Natural killer cell (primary cell): ENCODE measurements around the gene INPP4A. TPM values are rescaled to one million over a fixed set of nuclear protein-coding genes. Genes with fewer than 3 reads are reported as not detected.
A peak's percentile ranks its signal among the peaks of the same experiment; 100 is the strongest.

Experiments used
- ATAC-seq, 3 donors: fragments of 150-1000 bp in 2 of 3; fragments of 200-7000 bp in 1 of 3; cut with Tn5 transposase; 1 replicate in 1 of 3; 2 replicates in 2 of 3; pipeline ENCODE4 v1.10.0; 2021; ENCODE audit warnings: mild to moderate bottlenecking in 2 of 3, moderate library complexity in 2 of 3
- DNase-seq, 2 donors: peaks; one replicate each; pipeline versions ENCODE4 v3.0.0 to v3.0.0-alpha.2; 2013 to 2021; ENCODE audit warnings: mixed read lengths in 1 of 2
- H3K27ac ChIP-seq: one replicate; pipeline ENCODE4 v1.5.1; 2013; ENCODE audit warnings: mild to moderate bottlenecking, low read length
- H3K27me3 ChIP-seq: one replicate; pipeline ENCODE4 v1.6.1; 2013; ENCODE audit warnings: low read length; ENCODE audit not compliant: control insufficient read depth, insufficient read depth
- H3K36me3 ChIP-seq: one replicate; pipeline ENCODE4 v1.6.1; 2013; ENCODE audit warnings: low read length; ENCODE audit not compliant: control insufficient read depth, insufficient read depth
- H3K4me1 ChIP-seq: one replicate; pipeline ENCODE4 v1.6.1; 2013; ENCODE audit warnings: low read length; ENCODE audit not compliant: control insufficient read depth, insufficient read depth
- H3K4me3 ChIP-seq: one replicate; pipeline ENCODE4 v1.5.1; 2013; ENCODE audit warnings: low read length
- H3K9me3 ChIP-seq: one replicate; pipeline ENCODE4 v1.6.1; 2013; ENCODE audit warnings: low read length; ENCODE audit not compliant: control insufficient read depth, insufficient read depth
- H3K27ac Mint-ChIP-seq, 2 donors: one replicate each; pipeline ENCODE4 v1.8.0; 2022; ENCODE audit warnings: mild to moderate bottlenecking in 2 of 2, mixed read lengths in 2 of 2, moderate library complexity in 1 of 2
- H3K27me3 Mint-ChIP-seq, 2 donors: one replicate each; pipeline ENCODE4 v1.8.0; 2022; ENCODE audit warnings: low read depth in 2 of 2, mixed read lengths in 2 of 2
- H3K36me3 Mint-ChIP-seq: one replicate; pipeline ENCODE4 v1.8.0; 2022; ENCODE audit warnings: mixed read lengths
- H3K4me1 Mint-ChIP-seq, 2 donors: one replicate each; pipeline ENCODE4 v1.8.0; 2022; ENCODE audit warnings: mixed read lengths in 2 of 2
- H3K4me3 Mint-ChIP-seq: one replicate; pipeline ENCODE4 v1.8.0; 2022; ENCODE audit warnings: mild to moderate bottlenecking, moderate library complexity, mixed read lengths
- H3K9me3 Mint-ChIP-seq, 2 donors: one replicate each; pipeline ENCODE4 v1.8.0; 2022; ENCODE audit warnings: mixed read lengths in 2 of 2
- CTCF ChIP-seq: fragments of 200-600 bp; IDR thresholded peaks from one replicate; pipeline ENCODE4 v1.8.0; 2022; ENCODE audit warnings: antibody characterized with exemption
- WGBS: methylation state at CpG from one replicate; pipeline ENCODE4 v1.1.7; 2013; ENCODE audit warnings: missing lambda C conversion rate; ENCODE audit not compliant: insufficient coverage; 5-methylcytosine and 5-hydroxymethylcytosine counted together
- intact Hi-C: fragments of 100-400 bp; cut with micrococcal nuclease; formaldehyde crosslinking; loops from one replicate; pipeline ENCODE4 v1.14.2; 2022
- total RNA-seq, 4 donors: library from RNA; stranded (reverse); fragments of 120-200 nt in 1 of 4; gene quantifications; one replicate each; pipeline versions ENCODE4 v1.2.3 to v1.2.4, GENCODE V29; 2013 to 2022

Gene INPP4A
- total RNA-seq, 3 donors from 2014 or later (not counting 1 experiment from before 2014, with no cell fraction given) = 192 to 243 (median 225) TPM

DNA sequence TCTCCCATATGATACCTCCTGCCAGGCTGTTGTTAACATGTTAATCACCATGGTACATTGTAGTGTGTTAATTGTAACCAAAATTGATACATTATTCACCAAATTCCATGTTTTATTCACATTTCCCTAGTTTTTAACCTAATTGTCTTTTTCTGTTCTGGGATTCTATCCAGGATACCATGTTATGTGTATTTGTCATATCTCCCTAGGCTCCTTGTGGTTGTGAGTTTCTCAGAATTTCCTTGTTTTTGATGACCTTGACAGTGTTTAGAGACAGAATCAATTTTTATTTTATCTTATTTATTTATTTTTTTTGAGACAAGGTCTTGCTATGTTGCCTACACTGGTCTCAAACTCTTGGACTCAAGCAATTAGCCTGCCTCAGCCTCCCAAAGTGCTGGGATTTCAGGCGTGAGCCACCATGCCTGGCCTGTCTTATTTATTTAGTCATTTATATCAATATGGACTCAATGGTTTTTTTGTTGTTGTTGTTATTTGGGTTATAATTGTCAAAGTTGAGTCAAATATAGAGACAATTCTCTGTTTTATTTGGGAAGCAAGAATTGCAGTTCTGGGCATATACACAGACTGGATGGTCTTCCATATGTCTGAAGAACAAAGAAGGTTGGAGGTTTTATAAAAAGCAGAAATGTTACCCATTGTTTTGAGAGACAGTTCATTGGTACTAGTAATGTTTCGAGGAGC lies 42.6 kb downstream of the INPP4A start:
- Mint-ChIP-seq H3K4me1 (peaks cover 82 to 88% of the 10 kb centered on the region in 2 donors), H3K36me3 (no peaks in the 10 kb centered on the region), H3K27ac (peak overlapping the region; percentile 98 to 99), H3K27me3 (no peaks in the 10 kb centered on the region), H3K9me3 (no peaks in the 10 kb centered on the region), H3K4me3 (no peak overlapping the region)
- intact Hi-C loops = no loop called here
- H3K36me3 ChIP-seq = no peaks in the 10 kb centered on the region
- H3K4me3 ChIP-seq = no peak overlapping the region
- no peak for TF ChIP-seq CTCF
- ATAC-seq (no peak), DNase-seq (no peak)
- WGBS = 85% methylated on average over 2 of the region's 2 CpGs
- peaks cover 65% of the 10 kb centered on the region for H3K4me1 ChIP-seq
- H3K27me3 ChIP-seq = no peaks in the 10 kb centered on the region
- no peaks in the 10 kb centered on the region for H3K9me3 ChIP-seq
- no peak overlapping the region for H3K27ac ChIP-seq

- no peaks in the 10 kb centered on the region for H3K9me3 Mint-ChIP-seq
- Histone ChIP-seq H3K4me1 (peaks cover 66% of the 10 kb centered on the region), H3K27ac (no peak overlapping the region), H3K27me3 (no peaks in the 10 kb centered on the region), H3K9me3 (no peaks in the 10 kb centered on the region), H3K36me3 (no peaks in the 10 kb centered on the region), H3K4me3 (no peak overlapping the region)
- ATAC-seq (peak; percentile 73 to 85 (median 81)), DNase-seq (peak in 1 of 2 donors; percentile 79)
- intact Hi-C loops = no loop called here
- H3K27me3 Mint-ChIP-seq = no peaks in the 10 kb centered on the region
- peak overlapping the region; percentile 7 for H3K4me3 Mint-ChIP-seq
- TF ChIP-seq CTCF = peak; percentile 55
- peaks cover 83 to 88% of the 10 kb centered on the region in 2 donors for H3K4me1 Mint-ChIP-seq
- peak overlapping the region; percentile 98 to 99 for H3K27ac Mint-ChIP-seq
- 70% methylated on average over 2 of the region's 3 CpGs for WGBS
- no peaks in the 10 kb centered on the region for H3K36me3 Mint-ChIP-seq
These were observed 43.1 kb downstream of the INPP4A start for GRCh38 chr2:98487806-98488189.

GRCh38 chr2:98488252-98488651 lies 43.6 kb downstream of the INPP4A start:
- peaks cover 68% of the 10 kb centered on the region for H3K4me1 ChIP-seq
- no peak for ATAC-seq
- no peaks in the 10 kb centered on the region for H3K27me3 Mint-ChIP-seq
- no peaks in the 10 kb centered on the region for H3K36me3 Mint-ChIP-seq
- no peak overlapping the region for H3K27ac ChIP-seq
- TF ChIP-seq CTCF = no peak
- DNase-seq = no peak
- intact Hi-C loops = no loop called here
- H3K27me3 ChIP-seq = no peaks in the 10 kb centered on the region
- H3K9me3 ChIP-seq = no peaks in the 10 kb centered on the region
- no peaks in the 10 kb centered on the region for H3K9me3 Mint-ChIP-seq
- peaks cover 82 to 86% of the 10 kb centered on the region in 2 donors for H3K4me1 Mint-ChIP-seq
- H3K36me3 ChIP-seq = no peaks in the 10 kb centered on the region
- 97% methylated on average over 3 of the region's 4 CpGs for WGBS
- H3K27ac Mint-ChIP-seq = peak overlapping the region; percentile 98 to 99
- no peak overlapping the region for H3K4me3 ChIP-seq
- peak overlapping the region; percentile 40 for H3K4me3 Mint-ChIP-seq

DNA sequence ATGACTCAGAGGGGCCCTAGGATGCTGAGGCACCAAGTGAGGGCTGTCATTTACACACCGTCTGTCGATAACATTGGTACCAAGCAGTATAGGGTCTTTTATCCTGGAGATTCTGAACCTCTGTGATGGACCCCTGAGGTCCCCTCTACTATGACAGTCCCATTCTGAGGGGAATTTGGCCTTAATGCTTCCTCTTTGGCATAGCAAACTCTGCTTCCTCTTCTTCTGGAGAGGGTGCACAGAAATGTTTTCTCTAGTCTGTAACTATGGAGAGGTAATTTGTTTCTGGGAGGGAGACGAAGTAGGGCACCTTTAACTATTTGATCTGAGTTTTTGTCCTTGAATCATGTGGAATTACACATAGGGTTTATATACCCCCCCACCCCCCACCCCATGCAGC lies 44.8 kb downstream of the INPP4A start:
- intact Hi-C loops = no loop called here
- H3K4me1 Mint-ChIP-seq = peaks cover 77 to 80% of the 10 kb centered on the region in 2 donors
- DNase-seq (no peak), ATAC-seq (no peak)
- Histone ChIP-seq H3K36me3 (peaks cover 2% of the 10 kb centered on the region), H3K27me3 (no peaks in the 10 kb centered on the region), H3K4me3 (no peak overlapping the region), H3K9me3 (no peaks in the 10 kb centered on the region), H3K4me1 (peaks cover 60% of the 10 kb centered on the region), H3K27ac (no peak overlapping the region)
- H3K4me3 Mint-ChIP-seq = no peak overlapping the region
- no peaks in the 10 kb centered on the region for H3K9me3 Mint-ChIP-seq
- peak overlapping the region; percentile 98 to 99 for H3K27ac Mint-ChIP-seq
- WGBS = 94% methylated on average over 2 of the region's 3 CpGs
- no peaks in the 10 kb centered on the region for H3K27me3 Mint-ChIP-seq
- H3K36me3 Mint-ChIP-seq = no peaks in the 10 kb centered on the region
- no peak for TF ChIP-seq CTCF
